Smooth muscle cell (in vitro differentiated cells): ENCODE data around the gene RRP1B. TPM values are rescaled to one million over a fixed set of nuclear protein-coding genes. Genes with fewer than 3 reads are reported as not detected.

ENCODE experiments used
- DNase-seq: peaks from one replicate; lab custom pipeline; 2025; ENCODE audit not compliant: unreplicated experiment; lab: John Stamatoyannopoulos, UW
- H2AFZ ChIP-seq: fragments of 200-600 bp; sonication (generic); 2 replicates; pipeline ENCODE4 v1.6.0; 2016; ENCODE audit warnings: antibody characterized with exemption, low read depth, mild to moderate bottlenecking
- H3F3A ChIP-seq: fragments of 200-600 bp; sonication (generic); 2 replicates; pipeline ENCODE4 v1.6.0; 2017; ENCODE audit warnings: antibody characterized with exemption, low read depth
- H3K27ac ChIP-seq: fragments of 200-600 bp; sonication (generic); 2 replicates; pipeline ENCODE4 v1.5.1; 2016; ENCODE audit warnings: low read depth, mild to moderate bottlenecking
- H3K27me3 ChIP-seq: fragments of 200-600 bp; sonication (generic); 2 replicates; pipeline ENCODE4 v1.6.1; 2016; ENCODE audit warnings: low read depth, mild to moderate bottlenecking
- H3K36me3 ChIP-seq: fragments of 200-600 bp; sonication (generic); 2 replicates; pipeline ENCODE4 v1.5.1; 2016; ENCODE audit warnings: low read depth
- H3K4me1 ChIP-seq: fragments of 200-600 bp; sonication (generic); 2 replicates; pipeline ENCODE4 v1.5.1; 2016; ENCODE audit warnings: low read depth
- H3K4me2 ChIP-seq: fragments of 200-600 bp; sonication (generic); 2 replicates; pipeline ENCODE4 v1.6.0; 2016; ENCODE audit warnings: mild to moderate bottlenecking
- H3K4me3 ChIP-seq: fragments of 200-600 bp; sonication (generic); 2 replicates; pipeline ENCODE4 v1.5.1; 2016; ENCODE audit warnings: mild to moderate bottlenecking
- H3K79me2 ChIP-seq: fragments of 200-600 bp; sonication (generic); 2 replicates; pipeline ENCODE4 v1.6.0; 2016; ENCODE audit warnings: low read depth, mild to moderate bottlenecking
- H3K9ac ChIP-seq: fragments of 200-600 bp; sonication (generic); 2 replicates; pipeline ENCODE4 v1.6.0; 2016; ENCODE audit warnings: low read depth
- H3K9me3 ChIP-seq: fragments of 200-600 bp; sonication (generic); replicated peaks from 2 replicates; pipeline ENCODE4 v1.5.1; 2016; ENCODE audit warnings: low read depth
- H4K20me1 ChIP-seq: fragments of 200-600 bp; sonication (generic); 2 replicates; pipeline ENCODE4 v1.6.0; 2016; ENCODE audit warnings: low read depth
- WGBS: methylation state at CpG from one replicate; pipeline ENCODE4 v1.1.7; 2016; ENCODE audit warnings: low lambda C conversion rate; 5-methylcytosine and 5-hydroxymethylcytosine counted together
- microRNA-seq: library from miRNA; unstranded; fragments of <30 nt; microRNA quantifications from one replicate; pipeline ENCODE4, GENCODE V29; 2016; ENCODE audit warnings: borderline number of aligned reads
- polyA plus RNA-seq: library from polyadenylated mRNA; unstranded; fragments of >200 nt; fragmentation: Nextera tagmentation; extraction: Ambion mirVana; gene quantifications from 2 replicates; pipeline ENCODE4 v1.2.1, GENCODE V29; 2016
- small RNA-seq: library from RNA; depleted of rRNA; stranded (forward); fragments of <200 nt; gene quantifications from one replicate; pipeline ENCODE3, GENCODE V24; 2014
- total RNA-seq: library from RNA; depleted of rRNA; stranded (reverse); fragments of >200 nt; gene quantifications from 2 replicates; pipeline ENCODE4 v1.2.3, GENCODE V29; 2014
- TF ChIP-seq, protein P1 (sequence below): fragments of 200-600 bp; sonication (generic); IDR thresholded peaks from 2 replicates; pipeline ENCODE4 v1.5.1; 2017; ENCODE audit warnings: borderline replicate concordance, mild to moderate bottlenecking, antibody characterized with exemption; ENCODE audit not compliant: insufficient read depth, poor library complexity, severe bottlenecking

RRP1B gene
- total and polyA plus RNA-seq, 2 experiments from 2014 or later: 10.6 to 19.3 TPM

DNA sequence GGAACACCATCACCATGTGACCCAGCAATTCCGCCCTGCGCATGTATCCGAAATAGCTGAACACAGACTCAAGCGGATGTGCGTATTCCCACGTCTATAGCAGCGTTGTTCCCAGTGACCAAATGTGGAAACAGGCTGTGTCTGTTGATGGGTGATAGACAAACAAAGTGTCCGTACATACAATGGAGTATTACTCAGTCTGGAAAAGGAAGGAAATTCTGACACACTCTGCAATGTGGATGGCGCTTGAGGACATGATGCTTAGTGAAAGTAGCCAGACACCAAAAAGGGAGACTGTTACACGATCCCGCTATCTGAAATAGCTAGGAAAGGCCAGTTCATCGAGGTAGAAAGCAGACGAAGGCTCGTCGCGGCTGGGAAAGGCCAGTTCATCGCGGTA, 85.4 kb downstream of the RRP1B start:
- Histone ChIP-seq H4K20me1 (peaks cover 54% of the 10 kb centered on the region), H3K4me3 (no peak overlapping the region), H3K79me2 (no peaks in the 10 kb centered on the region), H3K4me1 (no peaks in the 10 kb centered on the region), H3K9ac (no peak overlapping the region), H3K4me2 (no peak overlapping the region), H3K27ac (no peak overlapping the region), H3K36me3 (peaks cover 17% of the 10 kb centered on the region), H3K27me3 (no peaks in the 10 kb centered on the region), H3F3A (no peaks in the 10 kb centered on the region), H2AFZ (no peak overlapping the region), H3K9me3 (no peaks in the 10 kb centered on the region)
- DNase-seq: no peak
- 98% methylated on average over 18 of the region's 18 CpGs for WGBS
- TF ChIP-seq, protein P1, sequence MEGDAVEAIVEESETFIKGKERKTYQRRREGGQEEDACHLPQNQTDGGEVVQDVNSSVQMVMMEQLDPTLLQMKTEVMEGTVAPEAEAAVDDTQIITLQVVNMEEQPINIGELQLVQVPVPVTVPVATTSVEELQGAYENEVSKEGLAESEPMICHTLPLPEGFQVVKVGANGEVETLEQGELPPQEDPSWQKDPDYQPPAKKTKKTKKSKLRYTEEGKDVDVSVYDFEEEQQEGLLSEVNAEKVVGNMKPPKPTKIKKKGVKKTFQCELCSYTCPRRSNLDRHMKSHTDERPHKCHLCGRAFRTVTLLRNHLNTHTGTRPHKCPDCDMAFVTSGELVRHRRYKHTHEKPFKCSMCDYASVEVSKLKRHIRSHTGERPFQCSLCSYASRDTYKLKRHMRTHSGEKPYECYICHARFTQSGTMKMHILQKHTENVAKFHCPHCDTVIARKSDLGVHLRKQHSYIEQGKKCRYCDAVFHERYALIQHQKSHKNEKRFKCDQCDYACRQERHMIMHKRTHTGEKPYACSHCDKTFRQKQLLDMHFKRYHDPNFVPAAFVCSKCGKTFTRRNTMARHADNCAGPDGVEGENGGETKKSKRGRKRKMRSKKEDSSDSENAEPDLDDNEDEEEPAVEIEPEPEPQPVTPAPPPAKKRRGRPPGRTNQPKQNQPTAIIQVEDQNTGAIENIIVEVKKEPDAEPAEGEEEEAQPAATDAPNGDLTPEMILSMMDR: no peak

Small RNA genes lying within 50 kb of the gene (microRNA-seq; reads per million reads assigned to microRNA genes)
- gene MIR6070: not detected

Small RNA genes lying within 50 kb of the gene (small RNA-seq; reads per million reads assigned to genes)
- gene MIR6070: not detected

Other genes with a start within 250 kb of the RRP1B start
- 16.3 and 18.2 TPM in 2 replicates for gene SIK1, start 232.4 kb upstream of the RRP1B start, total RNA-seq
- gene SIK1, start 232.4 kb upstream of the RRP1B start, polyA plus RNA-seq: 3.9 and 11.2 TPM in 2 replicates
- gene HSF2BP, start 72 bp upstream of the RRP1B start, total RNA-seq: 1.9 and 3.4 TPM in 2 replicates
- gene HSF2BP, start 72 bp upstream of the RRP1B start, polyA plus RNA-seq: 0.97 and 1.6 TPM in 2 replicates
- gene PDXK, start 59.6 kb downstream of the RRP1B start, total RNA-seq: 84.3 and 92.6 TPM in 2 replicates
- gene PDXK, start 59.6 kb downstream of the RRP1B start, polyA plus RNA-seq: 184 and 194 TPM in 2 replicates
- gene CSTB, start 116.7 kb downstream of the RRP1B start, total RNA-seq: 22.2 and 29.9 TPM in 2 replicates
- 74.0 and 97.6 TPM in 2 replicates for gene CSTB, start 116.7 kb downstream of the RRP1B start, polyA plus RNA-seq
- 8.7 and 11.3 TPM in 2 replicates for gene RRP1, start 130.0 kb downstream of the RRP1B start, total RNA-seq
- gene RRP1, start 130.0 kb downstream of the RRP1B start, polyA plus RNA-seq: 17.5 and 23.7 TPM in 2 replicates
- 12.1 and 17.2 TPM in 2 replicates for gene AGPAT3, start 205.7 kb downstream of the RRP1B start, total RNA-seq
- 10.9 and 17.4 TPM in 2 replicates for gene AGPAT3, start 205.7 kb downstream of the RRP1B start, polyA plus RNA-seq